WI38 (cell line): Measurements from ENCODE around the gene CXCL17.

Source experiments
- H3K4me3 ChIP-seq: 2 replicates; pipeline ENCODE4 v1.5.1; 2011; ENCODE audit warnings: low read depth, mild to moderate bottlenecking, control low read depth, low read length
- CTCF ChIP-seq: IDR thresholded peaks from 2 replicates; pipeline ENCODE4 v1.5.1; 2012; ENCODE audit warnings: low read depth, mild to moderate bottlenecking, control low read depth, low read length

CXCL17 gene

GRCh38 chr19:42431486-42431885, 11.3 kb downstream of the CXCL17 start:
- H3K4me3 ChIP-seq, result no peak overlapping the region
- no peak for TF ChIP-seq CTCF

GRCh38 chr19:42428676-42429075, 14.1 kb downstream of the CXCL17 start:
- H3K4me3 ChIP-seq, result no peak overlapping the region
- TF ChIP-seq CTCF, result no peak

GRCh38 chr19:42427313-42427712, 15.4 kb downstream of the CXCL17 start, which contains the start of gene LIPE:
LIPE (minus strand) TSS chr19:42427388; CDS start chr19:42427149, 239 bp downstream.
- TF ChIP-seq CTCF, result no peak
- no peak within 1 kb of the TSS for H3K4me3 ChIP-seq

DNA sequence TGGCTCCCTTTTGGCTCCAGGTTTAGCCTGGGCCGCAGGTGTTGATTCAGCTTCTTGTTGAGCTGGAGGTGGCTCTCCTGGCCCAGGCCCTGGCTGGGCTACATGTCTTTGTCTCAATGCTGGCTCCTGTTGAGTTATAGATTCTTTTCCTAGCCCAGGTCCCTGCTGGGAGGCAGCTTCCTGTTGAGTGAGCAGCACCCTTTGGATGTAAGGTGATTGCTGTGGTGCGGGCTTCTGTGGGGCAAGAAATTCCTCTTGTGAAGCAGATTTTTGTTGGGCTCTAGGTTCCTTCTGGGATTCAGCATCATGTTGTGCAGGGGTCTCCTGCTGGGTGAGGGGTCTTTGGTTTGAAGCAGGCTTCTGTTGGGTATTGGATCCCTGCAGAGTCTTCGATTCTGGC, 16.1 kb downstream of the CXCL17 start:
- no peak overlapping the region for H3K4me3 ChIP-seq
- no peak for TF ChIP-seq CTCF

DNA sequence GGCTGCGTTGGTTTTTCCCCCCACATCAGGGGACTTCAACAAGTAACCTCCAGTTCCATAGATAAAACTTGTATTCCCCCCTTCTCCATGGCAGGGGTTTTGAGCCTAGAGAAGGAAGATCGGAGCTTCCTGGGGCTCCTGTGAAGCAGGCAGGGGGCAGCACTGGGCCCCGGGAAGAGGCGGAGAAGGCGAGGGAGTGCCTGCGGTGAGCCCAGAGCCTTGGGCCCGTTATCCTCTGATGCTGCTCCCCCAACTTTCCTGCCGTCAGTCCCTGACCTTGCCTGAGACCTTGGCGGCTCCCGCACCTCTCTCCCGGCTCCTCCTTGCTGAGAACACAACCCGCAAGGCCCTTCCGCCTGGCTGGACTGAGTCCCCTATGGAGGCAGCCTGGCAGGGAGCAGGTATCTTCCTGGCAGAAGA, 18.0 kb downstream of the CXCL17 start:
- no peak for TF ChIP-seq CTCF
- no peak overlapping the region for H3K4me3 ChIP-seq

GRCh38 chr19:42424345-42424707, 18.4 kb downstream of the CXCL17 start:
- H3K4me3 ChIP-seq, result no peak overlapping the region
- no peak for TF ChIP-seq CTCF

GRCh38 chr19:42423462-42424344, 19.0 kb downstream of the CXCL17 start:
- no peak for TF ChIP-seq CTCF
- peak overlapping the region; percentile 72 for H3K4me3 ChIP-seq
